Left lung (tissue), 10 donors: ENCODE results near the gene GSC2. TPM values are rescaled to one million over a fixed set of nuclear protein-coding genes. Genes with fewer than 3 reads are reported as not detected.

Experiments used
- ATAC-seq: fragments of 200-7000 bp; cut with Tn5 transposase; one replicate; pipeline ENCODE4 v1.9.1; 2020; ENCODE audit warnings: moderate library complexity
- DNase-seq, 4 donors: peaks; one replicate each; pipeline ENCODE4 v3.0.0-alpha.2; 2013 to 2020
- H3K27ac ChIP-seq, 2 donors: fragments of 200-600 bp; sonication (generic) in 1 of 2; one replicate each; pipeline versions ENCODE4 v1.5.0 to v1.8.0; 2020 to 2021
- H3K27me3 ChIP-seq, 2 donors: fragments of 200-600 bp; sonication (generic) in 1 of 2; one replicate each; pipeline versions ENCODE4 v1.5.0 to v1.8.0; 2020 to 2021
- H3K36me3 ChIP-seq, 2 donors: fragments of 200-600 bp; sonication (generic) in 1 of 2; one replicate each; pipeline versions ENCODE4 v1.5.0 to v1.8.0; 2020 to 2021
- H3K4me1 ChIP-seq, 2 donors: fragments of 200-600 bp; one replicate each; pipeline ENCODE4 v1.8.0; 2021
- H3K4me3 ChIP-seq, 2 donors: fragments of 200-600 bp; sonication (generic) in 1 of 2; one replicate each; pipeline versions ENCODE4 v1.5.0 to v1.8.0; 2020 to 2021; ENCODE audit warnings: mild to moderate bottlenecking in 1 of 2
- H3K9me3 ChIP-seq, 2 donors: fragments of 200-600 bp; sonication (generic) in 1 of 2; one replicate each; pipeline versions ENCODE4 v1.5.0 to v1.8.0; 2020 to 2021
- CTCF ChIP-seq, 2 donors: fragments of 200-600 bp; sonication (generic) in 1 of 2; IDR thresholded peaks; one replicate each; pipeline versions ENCODE4 v1.5.0 to v1.8.0; 2021; ENCODE audit warnings: antibody characterized with exemption in 2 of 2
- intact Hi-C, 2 donors: fragments of 100-400 bp; cut with DNase I; formaldehyde crosslinking; loops; one replicate each; pipeline versions ENCODE4 v1.11.2 to v1.14.2; 2022
- polyA plus RNA-seq, 6 donors: library from polyadenylated mRNA; unstranded; fragments of 120-200 nt; gene quantifications; one replicate each; pipeline ENCODE4 v1.2.1, GENCODE V29; 2013; ENCODE audit not compliant: insufficient read length in 6 of 6
- total RNA-seq, 2 donors: library from RNA; stranded (reverse); fragmentation: NEBNext Ultra II Directional; extraction: Animal tissue kit (Norgen Biotek cat#: 25700); gene quantifications; one replicate each; pipeline ENCODE4 v1.2.1, GENCODE V29; 2021
- donor health status: DM: no; HTN: yes; CAD: no.
- donor health status: DM: no; HTN: no; CAD: no.

GSC2 gene
- total and polyA plus RNA-seq, 8 donors = not detected

DNA sequence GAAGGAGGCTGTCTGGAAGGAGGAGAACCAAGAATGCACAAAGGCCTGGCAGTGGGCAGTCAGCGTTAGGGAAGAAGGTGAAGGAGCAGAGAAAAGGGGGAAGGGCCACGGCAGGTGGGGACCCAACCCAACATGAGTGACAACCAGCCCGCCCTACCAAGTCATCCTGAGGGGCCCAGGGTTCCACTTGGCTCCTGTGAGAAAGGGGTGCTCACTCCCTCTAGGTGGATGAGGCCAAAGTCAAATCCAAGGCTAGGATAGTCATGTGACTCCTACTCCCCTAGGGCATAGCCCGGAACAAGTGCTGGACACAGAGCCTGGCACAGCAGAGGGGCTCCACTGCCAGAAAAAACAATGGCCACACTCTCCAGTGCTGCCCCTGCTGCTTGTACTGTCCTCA, 25.7 kb downstream of the GSC2 start:
- H3K27ac ChIP-seq = no peak overlapping the region
- peaks cover 16 to 29% of the 10 kb centered on the region in 2 donors for H3K4me1 ChIP-seq
- ATAC-seq (no peak), DNase-seq (no peak)
- no peak overlapping the region for H3K4me3 ChIP-seq
- H3K9me3 ChIP-seq = no peaks in the 10 kb centered on the region
- no peak for TF ChIP-seq CTCF (IDR thresholded peaks at IDR 0.05)
- no peaks in the 10 kb centered on the region for H3K36me3 ChIP-seq
- no peaks in the 10 kb centered on the region for H3K27me3 ChIP-seq
- intact Hi-C loops = no loop called here

- DNase-seq (no peak), ATAC-seq (no peak)
- TF ChIP-seq CTCF (IDR thresholded peaks at IDR 0.05) = no peak
- peaks cover 20 to 33% of the 10 kb centered on the region in 2 donors for H3K4me1 ChIP-seq
- no peaks in the 10 kb centered on the region for H3K27me3 ChIP-seq
- no peak overlapping the region for H3K27ac ChIP-seq
- H3K9me3 ChIP-seq = no peaks in the 10 kb centered on the region
- H3K36me3 ChIP-seq = no peaks in the 10 kb centered on the region
- no peak overlapping the region for H3K4me3 ChIP-seq
- intact Hi-C loops = no loop called here
Measured at GRCh38 chr22:19123936-19124335, 26.2 kb downstream of the GSC2 start.

GRCh38 chr22:19122752-19123492, 27.2 kb downstream of the GSC2 start:
- Histone ChIP-seq H3K4me3 (peak overlapping the region; percentile 82 to 91), H3K27ac (peak overlapping the region in 1 of 2 donors; percentile 92), H3K4me1 (peaks cover 27 to 44% of the 10 kb centered on the region in 2 donors), H3K36me3 (no peaks in the 10 kb centered on the region), H3K9me3 (no peaks in the 10 kb centered on the region), H3K27me3 (no peaks in the 10 kb centered on the region)
- no peak for TF ChIP-seq CTCF (IDR thresholded peaks at IDR 0.05)
- ATAC-seq = peak; percentile 42
- DNase-seq = peak in 1 of 4 donors; percentile 16
- intact Hi-C loops = no loop called here

DNA sequence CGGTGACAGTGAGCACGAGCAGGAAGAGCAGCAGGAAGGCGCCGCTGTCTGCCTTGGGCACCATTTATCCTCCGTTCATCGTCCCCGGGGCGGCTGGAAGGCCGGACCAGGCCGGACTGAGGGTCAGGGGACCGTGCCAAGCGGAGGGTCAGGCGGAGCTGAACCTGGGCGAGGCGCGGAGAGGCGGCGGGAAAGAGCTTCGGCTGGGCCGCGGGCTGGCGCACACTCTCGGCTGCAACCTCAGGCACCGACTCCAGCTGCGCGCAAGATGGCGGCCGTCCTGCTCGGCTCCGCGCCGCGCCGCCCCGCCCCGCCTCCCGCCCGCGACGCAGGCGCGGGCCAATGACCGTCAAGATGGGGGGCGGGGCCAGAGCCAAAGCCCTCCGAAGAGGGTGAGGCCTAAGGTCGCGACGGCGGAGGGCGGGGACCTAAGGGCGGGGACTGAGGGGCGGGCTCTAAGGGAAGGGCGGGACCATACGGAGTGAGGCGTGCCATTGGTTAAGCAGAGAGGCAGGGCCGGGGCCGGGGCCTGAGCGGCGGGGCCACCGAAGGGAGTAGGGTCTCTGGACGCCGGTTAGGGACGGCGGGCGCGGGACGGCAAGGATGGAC, 27.8 kb downstream of the GSC2 start, which contains the start of gene DGCR2:
DGCR2 (minus strand) TSS at position 270 of the 609 bp plus-strand sequence; CDS start at position 64, 206 bp downstream.
- Histone ChIP-seq H3K4me1 (peaks cover 29 to 50% of the 10 kb centered on the region in 2 donors), H3K9me3 (no peaks in the 10 kb centered on the region), H3K36me3 (no peaks in the 10 kb centered on the region), H3K4me3 (peak within 1 kb of the TSS; percentile 82 to 91), H3K27me3 (no peaks in the 10 kb centered on the region), H3K27ac (peak within 1 kb of the TSS; percentile 90 to 92)
- TF ChIP-seq CTCF (IDR thresholded peaks at IDR 0.05) = no peak
- DNase-seq (peak; percentile 95 to 99 (median 98)), ATAC-seq (peak; percentile 94)
- intact Hi-C loops = no loop called here

- no peak for TF ChIP-seq CTCF (IDR thresholded peaks at IDR 0.05)
- H3K9me3 ChIP-seq = no peaks in the 10 kb centered on the region
- no peaks in the 10 kb centered on the region for H3K36me3 ChIP-seq
- DNase-seq (peak in 3 of 4 donors; percentile 38 to 92 (median 62)), ATAC-seq (peak; percentile 48)
- no peaks in the 10 kb centered on the region for H3K27me3 ChIP-seq
- peaks cover 31 to 56% of the 10 kb centered on the region in 2 donors for H3K4me1 ChIP-seq
- peak overlapping the region; percentile 90 to 92 for H3K27ac ChIP-seq
- peak overlapping the region; percentile 82 to 91 for H3K4me3 ChIP-seq
- intact Hi-C loops = no loop called here
Measured at GRCh38 chr22:19121631-19122142, 28.4 kb downstream of the GSC2 start.
